H1 (cell line): Measurements from ENCODE around the gene CPXM2. TPM values are rescaled to one million over a fixed set of nuclear protein-coding genes. Genes with fewer than 3 reads are reported as not detected.

ENCODE experiments used
- CHD1 ChIP-seq: IDR thresholded peaks from 2 replicates; pipeline ENCODE4 v1.6.1; 2012; ENCODE audit warnings: low read depth, low read length, improper control_type of control experiment
- CTBP2 ChIP-seq: IDR thresholded peaks from 2 replicates; pipeline ENCODE4 v1.7.0; 2011; ENCODE audit warnings: borderline replicate concordance, mild to moderate bottlenecking, moderate library complexity, mixed read lengths, low read length; ENCODE audit not compliant: insufficient read depth, insufficient read length
- GABPA ChIP-seq: IDR thresholded peaks from 2 replicates; pipeline ENCODE4 v1.6.1; 2011; ENCODE audit warnings: mild to moderate bottlenecking, low read length, moderate library complexity, borderline replicate concordance; ENCODE audit not compliant: insufficient read depth
- PHF8 ChIP-seq: fragments of 200-600 bp; sonication (generic); conservative IDR thresholded peaks from 2 replicates; pipeline ENCODE4 v1.7.1; 2012; ENCODE audit warnings: low read depth, mild to moderate bottlenecking, inconsistent platforms, low read length, moderate library complexity
- SIX5 ChIP-seq: IDR thresholded peaks from 2 replicates; pipeline ENCODE4 v1.6.1; 2011; ENCODE audit warnings: mild to moderate bottlenecking, low read depth, low read length
- SRF ChIP-seq: IDR thresholded peaks from 2 replicates; pipeline ENCODE4 v1.6.1; 2011; ENCODE audit warnings: mild to moderate bottlenecking, low read depth, low read length, moderate library complexity
- TAF1 ChIP-seq: IDR thresholded peaks from 2 replicates; pipeline ENCODE4 v1.6.1; 2011; ENCODE audit warnings: mild to moderate bottlenecking, low read depth, low read length
- TBP ChIP-seq: IDR thresholded peaks from 2 replicates; pipeline ENCODE4 v1.6.1; 2011; ENCODE audit warnings: low read depth, low read length, improper control_type of control experiment
- polyA plus RNA-seq, 7 experiments: library from polyadenylated mRNA; depleted of rRNA in 3 of 7; stranded (reverse) in 5 of 7; unstranded in 2 of 7; fragments of >200 nt in 5 of 7; fragments of 200-250 nt in 2 of 7; gene quantifications; 1 replicate in 5 of 7; 2 replicates in 1 of 7; 4 replicates in 1 of 7; pipeline versions ENCODE4 v1.2.1 to v1.2.3, GENCODE V29; 2011 to 2013; ENCODE audit warnings: missing spikeins in 2 of 7, mixed read lengths in 2 of 7
- total RNA-seq: library from RNA; stranded (reverse); fragmentation: NEBNext Ultra II Directional; extraction: Animal tissue kit (Norgen Biotek cat#: 25700); gene quantifications from 2 replicates; pipeline ENCODE4 v1.2.1, GENCODE V29; 2021
- TF ChIP-seq, protein P1 (sequence below): IDR thresholded peaks from 2 replicates; pipeline ENCODE4 v1.6.1; 2012; ENCODE audit warnings: inconsistent platforms

CPXM2 gene
- total and polyA plus RNA-seq, 2 of the 8 experiments (the other 6 are each of a cell fraction or from before 2014, with no cell fraction given), result 2.4 to 2.9 TPM

GRCh38 chr10:123891144-123892071 is at the start of gene CPXM2 (continued):
- 0 out of 2 replicates have a peak, but pooled peaks have one; percentile 19 for TF ChIP-seq TAF1
- no peak for TF ChIP-seq SIX5
- no peak for TF ChIP-seq SRF
- TF ChIP-seq TBP, result 0 out of 2 replicates have a peak, but pooled peaks have one; percentile 25
- no peak for TF ChIP-seq CTBP2
- TF ChIP-seq CHD1, result no peak
- 0 out of 2 replicates have a peak, but pooled peaks have one; percentile 11 for TF ChIP-seq GABPA
- TF ChIP-seq, protein P1, sequence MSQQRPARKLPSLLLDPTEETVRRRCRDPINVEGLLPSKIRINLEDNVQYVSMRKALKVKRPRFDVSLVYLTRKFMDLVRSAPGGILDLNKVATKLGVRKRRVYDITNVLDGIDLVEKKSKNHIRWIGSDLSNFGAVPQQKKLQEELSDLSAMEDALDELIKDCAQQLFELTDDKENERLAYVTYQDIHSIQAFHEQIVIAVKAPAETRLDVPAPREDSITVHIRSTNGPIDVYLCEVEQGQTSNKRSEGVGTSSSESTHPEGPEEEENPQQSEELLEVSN, result 0 out of 2 replicates have a peak, but pooled peaks have one; percentile 67
- TF ChIP-seq PHF8, result no peak
- TF ChIP-seq, all 59 proteins: peak for 7
